GM12878 (cell line): Measurements from ENCODE around the gene ADCY1.

ENCODE experiments used
- CEBPB ChIP-seq, 2 experiments: fragments of 150-350 bp in 1 of 2; IDR thresholded peaks; 2 replicates each; pipeline ENCODE4 v1.6.1; 2012 to 2014; ENCODE audit warnings: low read depth in 2 of 2, low read length in 2 of 2, borderline replicate concordance in 1 of 2, inconsistent platforms in 1 of 2
- CTCF ChIP-seq, 3 experiments: IDR thresholded peaks in 2 of 3; conservative IDR thresholded peaks in 1 of 3; 2 replicates each; pipeline ENCODE4 v1.5.1; 2011; ENCODE audit warnings: low read depth in 3 of 3, low read length in 3 of 3, mild to moderate bottlenecking in 3 of 3, control low read depth in 2 of 3, moderate library complexity in 2 of 3, inconsistent platforms in 1 of 3, mixed read lengths in 1 of 3; ENCODE audit not compliant: control insufficient read depth in 2 of 3, insufficient read depth in 1 of 3; ENCODE audit errors: extremely low read depth in 1 of 3
- EP300 ChIP-seq, 2 experiments: fragments of 150-350 bp in 1 of 2; IDR thresholded peaks; 2 replicates each; pipeline ENCODE4 v1.6.1; 2011 to 2012; ENCODE audit warnings: low read depth in 2 of 2, low read length in 2 of 2, borderline replicate concordance in 1 of 2, improper control_type of control experiment in 1 of 2, inconsistent platforms in 1 of 2; ENCODE audit not compliant: control insufficient read depth in 1 of 2
- SMAD5 ChIP-seq: IDR thresholded peaks from 2 replicates; pipeline ENCODE4 v1.6.1; 2016; ENCODE audit warnings: antibody characterized with exemption, low read depth
- TBL1XR1 ChIP-seq: IDR thresholded peaks from 2 replicates; pipeline ENCODE4 v1.6.1; 2012; ENCODE audit warnings: low read depth, low read length, improper control_type of control experiment
- ZNF622 ChIP-seq: fragments of 450-650 bp; IDR thresholded peaks from 2 replicates; pipeline ENCODE4 v1.6.1; 2017; ENCODE audit warnings: mild to moderate bottlenecking, inconsistent platforms
- ZSCAN29 ChIP-seq: fragments of 450-650 bp; IDR thresholded peaks from 2 replicates; pipeline ENCODE4 v1.6.1; 2017; ENCODE audit warnings: mild to moderate bottlenecking, moderate library complexity
- TF ChIP-seq, protein P1 (sequence below): IDR thresholded peaks from 2 replicates; pipeline ENCODE4 v1.6.1; 2011; ENCODE audit warnings: low read depth, low read length, improper control_type of control experiment, borderline replicate concordance
- TF ChIP-seq, protein P2 (sequence below): IDR thresholded peaks from 2 replicates; pipeline ENCODE4 v1.6.1; 2012; ENCODE audit warnings: low read depth, low read length, improper control_type of control experiment

DNA sequence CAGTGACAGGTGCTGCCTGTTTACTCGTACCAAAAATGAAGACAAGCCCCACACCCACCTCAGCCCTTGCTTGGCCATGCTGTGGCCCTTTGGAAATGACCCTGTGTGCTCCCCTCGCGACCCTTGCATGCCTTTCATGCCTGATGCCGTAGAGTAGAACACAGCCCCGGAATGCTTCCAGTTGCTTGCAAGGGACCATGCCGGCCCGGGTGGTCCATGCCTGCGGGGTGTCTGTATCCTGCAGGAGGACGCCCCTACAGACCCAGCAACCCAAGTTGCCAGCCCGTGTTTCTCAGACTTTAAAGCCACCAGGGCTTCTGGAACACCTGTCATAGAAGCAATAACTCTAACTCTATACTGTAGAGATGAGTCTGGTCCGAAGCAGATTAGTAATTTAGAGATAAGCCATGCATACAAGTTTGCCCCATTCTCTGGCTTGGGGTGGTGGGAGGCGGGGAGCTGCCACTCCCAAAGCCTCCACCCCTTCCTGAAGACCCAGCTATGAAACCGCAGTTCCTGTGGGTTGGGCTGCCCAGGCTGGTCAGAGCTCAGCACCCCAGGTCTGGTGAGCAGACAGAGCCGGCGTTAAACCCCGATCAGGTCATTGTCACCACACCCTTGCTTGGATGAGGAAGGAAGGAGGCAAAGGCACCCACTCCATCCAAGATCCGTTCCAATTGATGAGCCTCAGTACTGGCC, 143.5 kb downstream of the ADCY1 start:
- TF ChIP-seq CTCF (IDR thresholded peaks at IDR 0.05 in 2 of 3, conservative IDR thresholded peaks at IDR 0.05 in 1 of 3; ENCODE audit: control insufficient read depth in 2 of 3, extremely low read depth in 1 of 3, insufficient read depth in 1 of 3, low read depth in 3 of 3, low read length in 3 of 3), result no peak
- TF ChIP-seq, protein P1, sequence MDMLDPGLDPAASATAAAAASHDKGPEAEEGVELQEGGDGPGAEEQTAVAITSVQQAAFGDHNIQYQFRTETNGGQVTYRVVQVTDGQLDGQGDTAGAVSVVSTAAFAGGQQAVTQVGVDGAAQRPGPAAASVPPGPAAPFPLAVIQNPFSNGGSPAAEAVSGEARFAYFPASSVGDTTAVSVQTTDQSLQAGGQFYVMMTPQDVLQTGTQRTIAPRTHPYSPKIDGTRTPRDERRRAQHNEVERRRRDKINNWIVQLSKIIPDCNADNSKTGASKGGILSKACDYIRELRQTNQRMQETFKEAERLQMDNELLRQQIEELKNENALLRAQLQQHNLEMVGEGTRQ, result no peak
- TF ChIP-seq TBL1XR1, result no peak
- TF ChIP-seq SMAD5, result no peak
- no peak for TF ChIP-seq CEBPB (IDR thresholded peaks at IDR 0.05; ENCODE audit: borderline replicate concordance in 1 of 2, low read depth in 2 of 2, low read length in 2 of 2)
- TF ChIP-seq EP300 (IDR thresholded peaks at IDR 0.05; ENCODE audit: borderline replicate concordance in 1 of 2, control insufficient read depth in 1 of 2, low read depth in 2 of 2, low read length in 2 of 2), result no peak
- TF ChIP-seq ZNF622, result no peak
- no peak for TF ChIP-seq ZSCAN29
- TF ChIP-seq, protein P2, sequence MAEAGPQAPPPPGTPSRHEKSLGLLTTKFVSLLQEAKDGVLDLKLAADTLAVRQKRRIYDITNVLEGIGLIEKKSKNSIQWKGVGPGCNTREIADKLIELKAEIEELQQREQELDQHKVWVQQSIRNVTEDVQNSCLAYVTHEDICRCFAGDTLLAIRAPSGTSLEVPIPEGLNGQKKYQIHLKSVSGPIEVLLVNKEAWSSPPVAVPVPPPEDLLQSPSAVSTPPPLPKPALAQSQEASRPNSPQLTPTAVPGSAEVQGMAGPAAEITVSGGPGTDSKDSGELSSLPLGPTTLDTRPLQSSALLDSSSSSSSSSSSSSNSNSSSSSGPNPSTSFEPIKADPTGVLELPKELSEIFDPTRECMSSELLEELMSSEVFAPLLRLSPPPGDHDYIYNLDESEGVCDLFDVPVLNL, result no peak
